LHCN-M2 (cell line): ENCODE measurements around the gene MPPE1. TPM values are rescaled to one million over a fixed set of nuclear protein-coding genes. Genes with fewer than 3 reads are reported as not detected.
"Not testable (repeated sequence)": the region's sequence is repeated elsewhere in the genome, so short reads cannot be mapped to it uniquely, and the experiment has no call there.

Experiments
- DNase-seq: peaks from one replicate; pipeline ENCODE4 v3.0.0-alpha.2; 2012; ENCODE audit warnings: low read depth
- total RNA-seq: library from RNA; depleted of rRNA; stranded (reverse); fragments of >200 nt; gene quantifications from 2 replicates; pipeline ENCODE4 v1.2.3, GENCODE V29; 2014

The MPPE1 gene
- total RNA-seq, 1 experiment from 2014 or later, result 28.9 TPM

GRCh38 chr18:11925800-11926481 lies 17.8 kb upstream of the MPPE1 start:
- DNase-seq, result no peak

GRCh38 chr18:11923450-11923849 lies 15.3 kb upstream of the MPPE1 start:
- DNase-seq, result no peak

GRCh38 chr18:11919522-11919921 lies 11.4 kb upstream of the MPPE1 start:
- not testable (repeated sequence) for DNase-seq

- peak; percentile 68 for DNase-seq
These were observed 8.8 kb upstream of the MPPE1 start for GRCh38 chr18:11916880-11917279.

GRCh38 chr18:11909591-11910026 lies 1.5 kb upstream of the MPPE1 start:
- DNase-seq, result peak; percentile 26

- DNase-seq, result no peak
These were observed 941 bp upstream of the MPPE1 start for GRCh38 chr18:11909061-11909455.

- no peak for DNase-seq
These were observed 917 bp downstream of the MPPE1 start for GRCh38 chr18:11906926-11907874.

- DNase-seq, result no peak
These were observed 1.9 kb downstream of the MPPE1 start for GRCh38 chr18:11906176-11906575.

- DNase-seq, result no peak
These were observed 2.5 kb downstream of the MPPE1 start for GRCh38 chr18:11905613-11906012.

- DNase-seq, result no peak
These were observed 5.4 kb downstream of the MPPE1 start for GRCh38 chr18:11902522-11903292.

- no peak for DNase-seq
These were observed 6.2 kb downstream of the MPPE1 start for GRCh38 chr18:11901826-11902438.

- DNase-seq, result no peak
These were observed 9.1 kb downstream of the MPPE1 start for GRCh38 chr18:11899063-11899462.

- no peak for DNase-seq
These were observed 10.3 kb downstream of the MPPE1 start for GRCh38 chr18:11897781-11898180.

- DNase-seq, result not testable (repeated sequence)
These were observed 15.7 kb downstream of the MPPE1 start for GRCh38 chr18:11892438-11892837.

GRCh38 chr18:11891737-11892136 lies 16.4 kb downstream of the MPPE1 start:
- DNase-seq, result no peak

- DNase-seq, result no peak
These were observed 18.8 kb downstream of the MPPE1 start for GRCh38 chr18:11889284-11889683.

- DNase-seq, result no peak
These were observed 19.4 kb downstream of the MPPE1 start for GRCh38 chr18:11888726-11889125.

GRCh38 chr18:11887328-11888128 lies 20.6 kb downstream of the MPPE1 start:
- DNase-seq, result no peak

GRCh38 chr18:11886577-11887110 lies 21.5 kb downstream of the MPPE1 start:
- no peak for DNase-seq

- DNase-seq, result no peak
These were observed 22.7 kb downstream of the MPPE1 start for GRCh38 chr18:11885278-11885947.
